ENCODE measurements around the gene AFF3.

GRCh38 chr2:99569386-99569785 lies 573.0 kb downstream of the AFF3 start:
- TF ChIP-seq CTCF (conservative IDR thresholded peaks at IDR 0.05 in 1 of 2, IDR thresholded peaks at IDR 0.05 in 1 of 2; ENCODE audit: extremely low read depth in 1 of 2, insufficient read depth in 1 of 2, low read depth in 1 of 2, low read length in 2 of 2): no peak
- TF ChIP-seq EZH2 (IDR thresholded peaks at IDR 0.05; ENCODE audit: borderline replicate concordance, low read length): no peak

Measured in mammary epithelial cell (primary cell).